Activated B cell treated with CpG ODN at 0.5 μM for 24 hours (primary cell): ENCODE measurements around the gene STK11IP. TPM values are rescaled to one million over a fixed set of nuclear protein-coding genes. Genes with fewer than 3 reads are reported as not detected.

Source experiments
- ATAC-seq: fragments of 200-7000 bp; cut with Tn5 transposase; one replicate; pipeline ENCODE4 v1.10.0; 2021; ENCODE audit warnings: low read depth, mild to moderate bottlenecking, moderate library complexity
- CTCF ChIA-PET: fragments of 350-600 bp; sonication (Branson Sonifier 250); formaldehyde crosslinking; loops from one replicate; lab custom pipeline; 2021; ENCODE audit warnings: antibody characterized with exemption; lab: Charles Lee
- POLR2A ChIA-PET: fragments of 350-600 bp; sonication (Branson Sonifier 250); formaldehyde crosslinking; loops from one replicate; lab custom pipeline; 2021; ENCODE audit warnings: antibody characterized with exemption; lab: Charles Lee
- DNase-seq: peaks from one replicate; pipeline ENCODE4 v3.0.0; 2022
- H3K27ac Mint-ChIP-seq: one replicate; pipeline ENCODE4 v1.8.0; 2020; ENCODE audit warnings: mixed read lengths
- H3K27me3 Mint-ChIP-seq: one replicate; pipeline ENCODE4 v1.8.0; 2021; ENCODE audit warnings: mixed read lengths
- H3K36me3 Mint-ChIP-seq: one replicate; pipeline ENCODE4 v1.8.0; 2021; ENCODE audit warnings: low read depth, mixed read lengths
- H3K4me1 Mint-ChIP-seq: one replicate; pipeline ENCODE4 v1.8.0; 2021; ENCODE audit warnings: mixed read lengths
- H3K4me3 Mint-ChIP-seq: one replicate; pipeline ENCODE4 v1.8.0; 2020; ENCODE audit warnings: mild to moderate bottlenecking, mixed read lengths
- H3K9me3 Mint-ChIP-seq: one replicate; pipeline ENCODE4 v1.8.0; 2020; ENCODE audit warnings: mixed read lengths
- intact Hi-C: fragments of 100-400 bp; cut with micrococcal nuclease; formaldehyde crosslinking; loops from one replicate; pipeline ENCODE4 v1.15.1; 2024
- total RNA-seq: library from RNA; stranded (reverse); gene quantifications from 2 replicates; pipeline ENCODE4 v1.2.3, GENCODE V29; 2022
- TF ChIP-seq, protein P1 (sequence below): fragments of 200-600 bp; IDR thresholded peaks from one replicate; pipeline ENCODE4 v1.8.0; 2022; ENCODE audit warnings: antibody characterized with exemption, mild to moderate bottlenecking

STK11IP gene
- total RNA-seq, 1 donor from 2014 or later = 53.6 TPM

DNA sequence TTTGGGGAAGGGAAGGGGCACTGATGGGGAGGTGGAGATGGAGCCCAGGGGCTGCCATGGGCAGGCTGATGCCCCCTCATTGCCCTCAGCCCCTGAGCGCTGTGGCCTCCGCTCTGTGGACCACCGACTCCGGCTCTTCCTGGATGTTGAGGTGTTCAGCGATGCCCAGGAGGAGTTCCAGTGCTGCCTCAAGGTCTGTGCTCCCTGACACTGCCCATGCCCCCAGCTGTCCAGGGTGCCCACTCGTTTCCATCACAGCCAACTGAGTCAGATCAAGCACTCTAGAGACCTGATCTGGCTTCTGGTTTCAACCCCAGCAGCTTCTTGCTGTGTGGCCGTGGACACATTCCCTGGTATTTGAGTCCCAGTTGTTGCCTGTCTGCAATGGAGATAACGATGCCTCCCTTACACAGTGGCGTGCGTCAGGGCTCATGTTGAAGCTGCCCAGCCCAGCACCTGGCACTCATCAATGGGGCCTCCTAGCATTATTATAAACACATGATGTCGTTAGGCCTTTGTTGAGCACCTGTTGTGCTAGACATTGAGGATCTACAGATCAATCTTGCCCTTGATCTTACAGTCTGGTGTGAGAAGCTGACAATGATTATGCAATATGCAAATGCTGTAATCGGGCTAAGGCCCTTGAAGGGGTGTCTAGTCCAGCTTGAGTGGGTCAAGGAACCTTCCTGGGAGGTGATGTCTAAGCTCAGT is 14.4 kb downstream of the STK11IP start:
- Mint-ChIP-seq H3K4me3 (no peak overlapping the region), H3K27me3 (no peaks in the 10 kb centered on the region), H3K27ac (no peak overlapping the region), H3K4me1 (peaks cover 12% of the 10 kb centered on the region), H3K9me3 (no peaks in the 10 kb centered on the region), H3K36me3 (peaks cover 70% of the 10 kb centered on the region)
- DNase-seq = no peak
- ATAC-seq = no peak
- TF ChIP-seq, protein P1, sequence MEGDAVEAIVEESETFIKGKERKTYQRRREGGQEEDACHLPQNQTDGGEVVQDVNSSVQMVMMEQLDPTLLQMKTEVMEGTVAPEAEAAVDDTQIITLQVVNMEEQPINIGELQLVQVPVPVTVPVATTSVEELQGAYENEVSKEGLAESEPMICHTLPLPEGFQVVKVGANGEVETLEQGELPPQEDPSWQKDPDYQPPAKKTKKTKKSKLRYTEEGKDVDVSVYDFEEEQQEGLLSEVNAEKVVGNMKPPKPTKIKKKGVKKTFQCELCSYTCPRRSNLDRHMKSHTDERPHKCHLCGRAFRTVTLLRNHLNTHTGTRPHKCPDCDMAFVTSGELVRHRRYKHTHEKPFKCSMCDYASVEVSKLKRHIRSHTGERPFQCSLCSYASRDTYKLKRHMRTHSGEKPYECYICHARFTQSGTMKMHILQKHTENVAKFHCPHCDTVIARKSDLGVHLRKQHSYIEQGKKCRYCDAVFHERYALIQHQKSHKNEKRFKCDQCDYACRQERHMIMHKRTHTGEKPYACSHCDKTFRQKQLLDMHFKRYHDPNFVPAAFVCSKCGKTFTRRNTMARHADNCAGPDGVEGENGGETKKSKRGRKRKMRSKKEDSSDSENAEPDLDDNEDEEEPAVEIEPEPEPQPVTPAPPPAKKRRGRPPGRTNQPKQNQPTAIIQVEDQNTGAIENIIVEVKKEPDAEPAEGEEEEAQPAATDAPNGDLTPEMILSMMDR = no peak
- ChIA-PET POLR2A (no interaction called here), CTCF (no interaction called here)
- intact Hi-C loops = no loop called here

GRCh38 chr2:219612577-219613286 is 15.1 kb downstream of the STK11IP start:
- TF ChIP-seq, protein P1 = no peak
- Mint-ChIP-seq H3K9me3 (no peaks in the 10 kb centered on the region), H3K36me3 (peaks cover 63% of the 10 kb centered on the region), H3K27ac (no peak overlapping the region), H3K4me1 (peaks cover 12% of the 10 kb centered on the region), H3K27me3 (no peaks in the 10 kb centered on the region), H3K4me3 (peak overlapping the region; percentile 29)
- POLR2A ChIA-PET = no interaction called here
- CTCF ChIA-PET = no interaction called here
- DNase-seq = no peak
- intact Hi-C loops = no loop called here
- peak; percentile 81 for ATAC-seq

DNA sequence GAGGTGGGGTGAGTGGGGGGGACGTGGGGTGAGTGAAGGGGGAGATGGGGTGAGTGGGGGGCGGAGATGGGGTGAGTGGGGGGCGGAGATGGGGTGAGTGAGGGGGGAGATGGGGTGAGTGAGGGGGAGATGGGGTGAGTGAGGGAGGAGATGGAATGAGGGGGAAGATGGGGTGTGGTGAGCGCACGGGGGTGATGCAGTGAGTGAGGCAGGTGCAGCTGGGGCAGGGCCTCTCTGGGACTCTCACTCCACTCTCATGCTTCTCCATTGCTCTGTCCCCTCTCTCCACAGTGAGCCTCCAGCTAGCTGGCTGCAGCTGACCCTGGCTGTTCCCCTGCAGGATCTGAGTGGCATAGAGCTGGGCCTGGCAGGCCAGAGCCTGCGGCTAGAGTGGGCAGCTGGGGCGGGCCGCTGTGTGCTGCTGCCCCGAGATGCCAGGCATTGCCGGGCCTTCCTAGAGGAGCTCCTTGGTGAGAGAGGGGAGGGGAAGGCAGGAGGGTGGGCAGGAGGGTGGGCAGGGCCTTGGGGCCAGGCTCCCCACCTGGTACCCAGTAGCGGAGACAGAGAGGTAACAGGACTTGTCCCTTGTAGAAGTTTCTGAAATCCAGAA is 15.9 kb downstream of the STK11IP start:
- POLR2A ChIA-PET = no interaction called here
- CTCF ChIA-PET = no interaction called here
- intact Hi-C loops = no loop called here
- H3K4me1 Mint-ChIP-seq = peaks cover 12% of the 10 kb centered on the region
- DNase-seq (no peak), ATAC-seq (no peak)
- no peak overlapping the region for H3K27ac Mint-ChIP-seq
- no peaks in the 10 kb centered on the region for H3K27me3 Mint-ChIP-seq
- no peaks in the 10 kb centered on the region for H3K9me3 Mint-ChIP-seq
- H3K4me3 Mint-ChIP-seq = no peak overlapping the region
- peaks cover 57% of the 10 kb centered on the region for H3K36me3 Mint-ChIP-seq
- TF ChIP-seq, protein P1 = no peak

- Mint-ChIP-seq H3K36me3 (peaks cover 51% of the 10 kb centered on the region), H3K4me1 (peaks cover 12% of the 10 kb centered on the region), H3K27ac (no peak overlapping the region), H3K9me3 (no peaks in the 10 kb centered on the region), H3K27me3 (no peaks in the 10 kb centered on the region), H3K4me3 (no peak overlapping the region)
- intact Hi-C loops = no loop called here
- no peak for DNase-seq
- TF ChIP-seq, protein P1 = no peak
- no peak for ATAC-seq
- ChIA-PET CTCF (no interaction called here), POLR2A (interaction anchor here (1.3 kb wide), 1 partner anchor 17 kb away, joined by 5 read pairs; the partner anchor contains the start of gene STK11IP)
These were observed 16.6 kb downstream of the STK11IP start for GRCh38 chr2:219614076-219614860.
